A549 (cell line): ENCODE results near the gene ACKR4.

Source experiments
- EP300 ChIP-seq, 2 experiments: fragments of >200 bp; sonication (Bioruptor Twin); formaldehyde crosslinking; IDR thresholded peaks; 2 replicates in 1 of 2; 3 replicates in 1 of 2; pipeline ENCODE4 v1.6.1; 2016 to 2017
- FOXS1 ChIP-seq: fragments of 250-450 bp; sonication (Bioruptor Pico); IDR thresholded peaks from 2 replicates; pipeline ENCODE4 v1.5.0; 2020; ENCODE audit warnings: mild to moderate bottlenecking, moderate library complexity
- TF ChIP-seq, protein P1 (sequence below): fragments of >200 bp; sonication (Bioruptor Twin); formaldehyde crosslinking; IDR thresholded peaks from 3 replicates; pipeline ENCODE4 v1.5.1; 2016
- TF ChIP-seq, protein P2 (sequence below): fragments of 450-650 bp; IDR thresholded peaks from 2 replicates; pipeline ENCODE4 v1.6.1; 2014; ENCODE audit warnings: antibody characterized with exemption
- TF ChIP-seq, protein P3 (sequence below): IDR thresholded peaks from 2 replicates; pipeline ENCODE4 v1.6.1; 2012

DNA sequence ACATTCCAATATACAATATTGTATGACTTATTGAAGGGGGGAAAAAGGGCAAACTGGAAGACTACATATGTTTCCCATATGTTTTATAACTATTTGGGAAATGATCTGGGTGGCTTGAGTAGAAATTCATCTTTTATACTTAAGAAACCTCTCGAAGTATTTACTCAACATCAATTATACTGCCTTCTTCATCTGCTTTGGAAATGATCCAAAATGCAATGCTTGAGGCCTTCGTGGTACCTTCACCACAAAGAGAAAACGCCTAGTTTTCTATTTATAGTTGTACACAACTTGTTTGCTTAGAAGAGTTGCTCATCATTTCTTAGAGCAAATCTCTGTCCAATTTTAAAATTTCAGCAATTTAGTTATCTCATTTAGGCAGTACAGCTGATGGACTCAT, 18.8 kb downstream of the ACKR4 start:
- TF ChIP-seq, protein P1, sequence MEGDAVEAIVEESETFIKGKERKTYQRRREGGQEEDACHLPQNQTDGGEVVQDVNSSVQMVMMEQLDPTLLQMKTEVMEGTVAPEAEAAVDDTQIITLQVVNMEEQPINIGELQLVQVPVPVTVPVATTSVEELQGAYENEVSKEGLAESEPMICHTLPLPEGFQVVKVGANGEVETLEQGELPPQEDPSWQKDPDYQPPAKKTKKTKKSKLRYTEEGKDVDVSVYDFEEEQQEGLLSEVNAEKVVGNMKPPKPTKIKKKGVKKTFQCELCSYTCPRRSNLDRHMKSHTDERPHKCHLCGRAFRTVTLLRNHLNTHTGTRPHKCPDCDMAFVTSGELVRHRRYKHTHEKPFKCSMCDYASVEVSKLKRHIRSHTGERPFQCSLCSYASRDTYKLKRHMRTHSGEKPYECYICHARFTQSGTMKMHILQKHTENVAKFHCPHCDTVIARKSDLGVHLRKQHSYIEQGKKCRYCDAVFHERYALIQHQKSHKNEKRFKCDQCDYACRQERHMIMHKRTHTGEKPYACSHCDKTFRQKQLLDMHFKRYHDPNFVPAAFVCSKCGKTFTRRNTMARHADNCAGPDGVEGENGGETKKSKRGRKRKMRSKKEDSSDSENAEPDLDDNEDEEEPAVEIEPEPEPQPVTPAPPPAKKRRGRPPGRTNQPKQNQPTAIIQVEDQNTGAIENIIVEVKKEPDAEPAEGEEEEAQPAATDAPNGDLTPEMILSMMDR = no peak
- TF ChIP-seq, protein P2, sequence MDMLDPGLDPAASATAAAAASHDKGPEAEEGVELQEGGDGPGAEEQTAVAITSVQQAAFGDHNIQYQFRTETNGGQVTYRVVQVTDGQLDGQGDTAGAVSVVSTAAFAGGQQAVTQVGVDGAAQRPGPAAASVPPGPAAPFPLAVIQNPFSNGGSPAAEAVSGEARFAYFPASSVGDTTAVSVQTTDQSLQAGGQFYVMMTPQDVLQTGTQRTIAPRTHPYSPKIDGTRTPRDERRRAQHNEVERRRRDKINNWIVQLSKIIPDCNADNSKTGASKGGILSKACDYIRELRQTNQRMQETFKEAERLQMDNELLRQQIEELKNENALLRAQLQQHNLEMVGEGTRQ = no peak
- TF ChIP-seq, protein P3, sequence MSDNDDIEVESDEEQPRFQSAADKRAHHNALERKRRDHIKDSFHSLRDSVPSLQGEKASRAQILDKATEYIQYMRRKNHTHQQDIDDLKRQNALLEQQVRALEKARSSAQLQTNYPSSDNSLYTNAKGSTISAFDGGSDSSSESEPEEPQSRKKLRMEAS = no peak
- TF ChIP-seq EP300 (IDR thresholded peaks at IDR 0.05) (no peak), FOXS1 (no peak)
